Left lung (tissue), 10 donors: ENCODE results near the gene IL1R2. TPM values are rescaled to one million over a fixed set of nuclear protein-coding genes. Genes with fewer than 3 reads are reported as not detected.

Source experiments
- ATAC-seq: fragments of 200-7000 bp; cut with Tn5 transposase; one replicate; pipeline ENCODE4 v1.9.1; 2020; ENCODE audit warnings: moderate library complexity
- DNase-seq, 4 donors: peaks; one replicate each; pipeline ENCODE4 v3.0.0-alpha.2; 2013 to 2020
- H3K27ac ChIP-seq, 2 donors: fragments of 200-600 bp; sonication (generic) in 1 of 2; one replicate each; pipeline versions ENCODE4 v1.5.0 to v1.8.0; 2020 to 2021
- H3K27me3 ChIP-seq, 2 donors: fragments of 200-600 bp; sonication (generic) in 1 of 2; one replicate each; pipeline versions ENCODE4 v1.5.0 to v1.8.0; 2020 to 2021
- H3K36me3 ChIP-seq, 2 donors: fragments of 200-600 bp; sonication (generic) in 1 of 2; one replicate each; pipeline versions ENCODE4 v1.5.0 to v1.8.0; 2020 to 2021
- H3K4me1 ChIP-seq, 2 donors: fragments of 200-600 bp; one replicate each; pipeline ENCODE4 v1.8.0; 2021
- H3K4me3 ChIP-seq, 2 donors: fragments of 200-600 bp; sonication (generic) in 1 of 2; one replicate each; pipeline versions ENCODE4 v1.5.0 to v1.8.0; 2020 to 2021; ENCODE audit warnings: mild to moderate bottlenecking in 1 of 2
- H3K9me3 ChIP-seq, 2 donors: fragments of 200-600 bp; sonication (generic) in 1 of 2; one replicate each; pipeline versions ENCODE4 v1.5.0 to v1.8.0; 2020 to 2021
- intact Hi-C, 2 donors: fragments of 100-400 bp; cut with DNase I; formaldehyde crosslinking; loops; one replicate each; pipeline versions ENCODE4 v1.11.2 to v1.14.2; 2022
- polyA plus RNA-seq, 6 donors: library from polyadenylated mRNA; unstranded; fragments of 120-200 nt; gene quantifications; one replicate each; pipeline ENCODE4 v1.2.1, GENCODE V29; 2013; ENCODE audit not compliant: insufficient read length in 6 of 6
- total RNA-seq, 2 donors: library from RNA; stranded (reverse); fragmentation: NEBNext Ultra II Directional; extraction: Animal tissue kit (Norgen Biotek cat#: 25700); gene quantifications; one replicate each; pipeline ENCODE4 v1.2.1, GENCODE V29; 2021
- TF ChIP-seq, protein P1 (sequence below), 2 donors: fragments of 200-600 bp; sonication (generic) in 1 of 2; IDR thresholded peaks; one replicate each; pipeline versions ENCODE4 v1.5.0 to v1.8.0; 2021; ENCODE audit warnings: antibody characterized with exemption in 2 of 2
- donor health status: DM: no; HTN: yes; CAD: no.
- donor health status: DM: no; HTN: no; CAD: no.

IL1R2 gene
- total and polyA plus RNA-seq, 8 donors, result 0.52 to 195 (median 0.80) TPM

DNA sequence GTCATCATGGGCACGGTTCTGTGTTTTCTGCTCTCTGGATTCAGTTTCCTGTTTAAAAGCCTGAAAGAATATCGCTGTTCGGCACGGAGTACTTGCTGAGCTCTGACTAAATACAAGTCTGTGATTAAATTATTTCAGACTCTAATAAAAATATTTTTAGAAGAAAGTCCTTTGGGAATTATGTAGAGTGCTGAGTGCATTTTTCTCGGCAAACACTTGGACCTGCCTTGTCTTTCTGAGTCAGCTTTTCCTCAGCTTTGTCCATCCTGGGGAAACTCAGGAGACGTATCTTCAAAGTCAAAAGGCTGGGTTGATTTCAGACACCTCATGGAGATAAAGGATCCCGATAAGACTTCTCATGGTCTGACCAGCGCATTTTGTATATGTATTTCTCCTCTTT, 45.9 kb downstream of the IL1R2 start:
- H3K27ac ChIP-seq, result peak overlapping the region; percentile 57 to 87
- H3K27me3 ChIP-seq, result no peaks in the 10 kb centered on the region
- TF ChIP-seq, protein P1, sequence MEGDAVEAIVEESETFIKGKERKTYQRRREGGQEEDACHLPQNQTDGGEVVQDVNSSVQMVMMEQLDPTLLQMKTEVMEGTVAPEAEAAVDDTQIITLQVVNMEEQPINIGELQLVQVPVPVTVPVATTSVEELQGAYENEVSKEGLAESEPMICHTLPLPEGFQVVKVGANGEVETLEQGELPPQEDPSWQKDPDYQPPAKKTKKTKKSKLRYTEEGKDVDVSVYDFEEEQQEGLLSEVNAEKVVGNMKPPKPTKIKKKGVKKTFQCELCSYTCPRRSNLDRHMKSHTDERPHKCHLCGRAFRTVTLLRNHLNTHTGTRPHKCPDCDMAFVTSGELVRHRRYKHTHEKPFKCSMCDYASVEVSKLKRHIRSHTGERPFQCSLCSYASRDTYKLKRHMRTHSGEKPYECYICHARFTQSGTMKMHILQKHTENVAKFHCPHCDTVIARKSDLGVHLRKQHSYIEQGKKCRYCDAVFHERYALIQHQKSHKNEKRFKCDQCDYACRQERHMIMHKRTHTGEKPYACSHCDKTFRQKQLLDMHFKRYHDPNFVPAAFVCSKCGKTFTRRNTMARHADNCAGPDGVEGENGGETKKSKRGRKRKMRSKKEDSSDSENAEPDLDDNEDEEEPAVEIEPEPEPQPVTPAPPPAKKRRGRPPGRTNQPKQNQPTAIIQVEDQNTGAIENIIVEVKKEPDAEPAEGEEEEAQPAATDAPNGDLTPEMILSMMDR (IDR thresholded peaks at IDR 0.05), result no peak
- no peak for DNase-seq
- no peak overlapping the region for H3K4me3 ChIP-seq
- no peaks in the 10 kb centered on the region for H3K9me3 ChIP-seq
- ATAC-seq, result peak; percentile 10
- intact Hi-C loops, result no loop called here
- peaks cover 0 to 7% of the 10 kb centered on the region in 2 donors for H3K36me3 ChIP-seq
- peaks cover 24 to 72% of the 10 kb centered on the region in 2 donors for H3K4me1 ChIP-seq

DNA sequence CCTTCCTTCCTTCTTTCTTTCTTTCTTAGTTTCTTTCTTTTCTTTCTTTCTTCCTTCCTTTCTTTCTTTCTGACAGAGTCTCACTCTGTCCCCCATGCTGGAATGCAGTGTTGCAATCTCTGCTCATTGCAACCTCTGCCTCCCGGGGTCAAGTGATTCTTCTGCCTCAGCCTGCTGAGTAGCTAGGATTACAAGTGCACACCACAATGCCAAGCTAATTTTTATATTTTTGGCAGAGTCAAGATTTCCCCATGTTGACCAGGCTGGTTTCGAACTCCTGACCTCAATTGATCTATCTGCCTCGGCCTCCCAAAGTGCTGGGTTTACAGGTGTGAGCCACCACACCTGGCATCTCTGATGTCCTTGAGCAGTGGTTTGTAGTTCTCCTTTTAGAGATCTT, 48.5 kb downstream of the IL1R2 start:
- TF ChIP-seq, protein P1 (IDR thresholded peaks at IDR 0.05), result no peak
- DNase-seq (no peak), ATAC-seq (peak; percentile 29)
- peaks cover 0 to 16% of the 10 kb centered on the region in 2 donors for H3K36me3 ChIP-seq
- no peaks in the 10 kb centered on the region for H3K27me3 ChIP-seq
- no peak overlapping the region for H3K27ac ChIP-seq
- H3K4me3 ChIP-seq, result no peak overlapping the region
- no peaks in the 10 kb centered on the region for H3K9me3 ChIP-seq
- intact Hi-C loops, result no loop called here
- peaks cover 5 to 53% of the 10 kb centered on the region in 2 donors for H3K4me1 ChIP-seq

GRCh38 chr2:102041351-102041750, 49.6 kb downstream of the IL1R2 start:
- TF ChIP-seq, protein P1 (IDR thresholded peaks at IDR 0.05), result no peak
- peak overlapping the region; percentile 30 to 35 for H3K27ac ChIP-seq
- H3K4me3 ChIP-seq, result no peak overlapping the region
- ATAC-seq (peak; percentile 64), DNase-seq (no peak)
- peaks cover 0 to 25% of the 10 kb centered on the region in 2 donors for H3K36me3 ChIP-seq
- intact Hi-C loops, result no loop called here
- H3K27me3 ChIP-seq, result no peaks in the 10 kb centered on the region
- H3K4me1 ChIP-seq, result peaks cover 6 to 60% of the 10 kb centered on the region in 2 donors
- H3K9me3 ChIP-seq, result no peaks in the 10 kb centered on the region

DNA sequence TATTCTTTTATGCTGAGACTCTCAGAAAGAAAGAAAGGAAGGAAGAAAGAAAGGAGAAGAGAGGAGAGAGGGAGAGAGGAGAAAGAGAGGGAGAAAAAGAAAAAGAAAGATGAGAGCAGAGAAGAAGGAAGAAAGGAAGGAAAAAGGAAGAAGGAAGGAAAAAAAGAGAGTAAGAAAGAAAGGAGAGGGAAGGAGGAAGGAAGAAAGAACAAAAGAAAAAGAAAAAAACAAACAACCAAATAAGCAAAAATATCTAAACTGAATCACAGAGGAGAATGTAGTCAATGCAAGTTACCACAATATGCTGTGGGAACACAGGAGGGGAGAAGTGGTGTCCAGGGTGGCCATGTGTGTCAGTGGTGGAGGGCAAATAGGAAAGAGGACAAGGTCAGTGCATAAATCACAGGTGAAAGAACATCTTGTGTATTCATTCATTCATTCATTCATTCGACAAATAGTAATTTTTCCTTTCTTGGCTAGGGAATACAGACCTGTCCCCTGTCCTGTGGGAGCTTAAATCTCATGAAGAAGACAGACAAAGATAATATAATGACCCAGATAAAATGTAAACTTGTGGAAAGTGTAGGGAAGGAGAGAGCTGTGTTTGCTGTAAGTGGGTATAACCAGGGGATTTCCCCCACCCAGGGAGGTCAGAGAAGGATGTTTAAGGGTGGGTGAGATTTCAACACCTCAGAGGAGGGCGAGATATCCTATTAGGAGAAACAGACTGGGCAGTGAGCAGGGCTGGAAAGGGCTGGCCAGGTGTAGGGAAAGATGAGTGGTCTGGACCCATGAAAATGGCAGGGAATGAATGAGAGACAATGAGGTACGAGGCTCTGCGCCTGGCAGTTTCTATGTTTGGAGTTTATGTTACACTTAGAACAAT, 50.7 kb downstream of the IL1R2 start:
- Histone ChIP-seq H3K27me3 (no peaks in the 10 kb centered on the region), H3K27ac (no peak overlapping the region), H3K9me3 (no peaks in the 10 kb centered on the region), H3K4me1 (peaks cover 9 to 60% of the 10 kb centered on the region in 2 donors), H3K36me3 (peaks cover 0 to 33% of the 10 kb centered on the region in 2 donors), H3K4me3 (no peak overlapping the region)
- DNase-seq, result no peak
- TF ChIP-seq, protein P1 (IDR thresholded peaks at IDR 0.05), result no peak
- intact Hi-C loops, result no loop called here
- ATAC-seq, result no peak

DNA sequence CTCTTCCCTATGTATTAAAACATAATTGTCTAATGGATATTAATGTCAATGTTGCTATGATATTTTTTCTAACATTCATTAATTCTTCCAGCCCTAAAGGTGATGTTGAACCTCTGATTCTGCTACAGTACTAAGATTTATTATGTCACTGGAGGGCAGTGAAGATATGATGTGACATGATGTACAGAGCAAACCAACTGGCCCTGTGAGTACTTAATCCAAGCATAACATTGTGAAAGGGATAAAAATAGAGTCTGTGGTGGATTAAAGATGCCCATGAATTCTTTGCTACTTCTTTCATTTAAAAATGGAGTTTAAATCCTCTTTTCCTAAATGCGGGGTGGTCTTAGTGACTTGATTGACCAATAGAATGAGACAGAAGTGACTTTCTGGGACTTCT, 51.8 kb downstream of the IL1R2 start:
- TF ChIP-seq, protein P1 (IDR thresholded peaks at IDR 0.05), result no peak
- Histone ChIP-seq H3K4me3 (no peak overlapping the region), H3K4me1 (peaks cover 8 to 59% of the 10 kb centered on the region in 2 donors), H3K27me3 (no peaks in the 10 kb centered on the region), H3K9me3 (no peaks in the 10 kb centered on the region), H3K27ac (no peak overlapping the region), H3K36me3 (peaks cover 0 to 33% of the 10 kb centered on the region in 2 donors)
- DNase-seq (no peak), ATAC-seq (no peak)
- intact Hi-C loops, result no loop called here
